Activated CD8-positive, alpha-beta memory T cell treated with anti-CD3 and anti-CD28 coated beads, Interleukin-2, amount 50 U/mL, for 1 hour (primary cell): ENCODE measurements around the gene GPR68.
A peak's percentile ranks its signal among the peaks of the same experiment; 100 is the strongest.
"Not testable (repeated sequence)": the region's sequence is repeated elsewhere in the genome, so short reads cannot be mapped to it uniquely, and the experiment has no call there.

Experiments
- DNase-seq: peaks from one replicate; pipeline ENCODE4 v3.0.0-alpha.2; 2020; ENCODE audit errors: extremely low read depth

GPR68 gene

GRCh38 chr14:91228112-91229004 lies 16.1 kb downstream of the GPR68 start:
- DNase-seq = peak; percentile 58

GRCh38 chr14:91227183-91227628 lies 17.3 kb downstream of the GPR68 start:
- DNase-seq = no peak

GRCh38 chr14:91226360-91226759 lies 18.1 kb downstream of the GPR68 start:
- DNase-seq = not testable (repeated sequence)

- no peak for DNase-seq
Observed at GRCh38 chr14:91225025-91225424, 19.5 kb downstream of the GPR68 start.

- DNase-seq = no peak
Observed at GRCh38 chr14:91223028-91223783, 21.3 kb downstream of the GPR68 start.

GRCh38 chr14:91221270-91221669 lies 23.2 kb downstream of the GPR68 start:
- no peak for DNase-seq

GRCh38 chr14:91220581-91221000 lies 23.9 kb downstream of the GPR68 start:
- DNase-seq = no peak

- DNase-seq = no peak
Observed at GRCh38 chr14:91219517-91220389, 24.8 kb downstream of the GPR68 start.

GRCh38 chr14:91218014-91218413 lies 26.5 kb downstream of the GPR68 start:
- no peak for DNase-seq

- no peak for DNase-seq
Observed at GRCh38 chr14:91216731-91217226, 27.7 kb downstream of the GPR68 start.

GRCh38 chr14:91215381-91215780 lies 29.1 kb downstream of the GPR68 start:
- DNase-seq = no peak

- no peak for DNase-seq
Observed at GRCh38 chr14:91214306-91214705, 30.2 kb downstream of the GPR68 start.

- no peak for DNase-seq
Observed at GRCh38 chr14:91211017-91211416, 33.5 kb downstream of the GPR68 start.

- no peak for DNase-seq
Observed at GRCh38 chr14:91207008-91207407, 37.5 kb downstream of the GPR68 start.

- DNase-seq = no peak
Observed at GRCh38 chr14:91205459-91205858, 39.0 kb downstream of the GPR68 start.

GRCh38 chr14:91204657-91205056 lies 39.8 kb downstream of the GPR68 start:
- no peak for DNase-seq

- no peak for DNase-seq
Observed at GRCh38 chr14:91202234-91202974, 42.1 kb downstream of the GPR68 start.

GRCh38 chr14:91200802-91201201 lies 43.7 kb downstream of the GPR68 start:
- not testable (repeated sequence) for DNase-seq

- no peak for DNase-seq
Observed at GRCh38 chr14:91197631-91198030, 46.9 kb downstream of the GPR68 start.

- no peak for DNase-seq
Observed at GRCh38 chr14:91195881-91196280, 48.6 kb downstream of the GPR68 start.

GRCh38 chr14:91193069-91193468 lies 51.4 kb downstream of the GPR68 start:
- DNase-seq = no peak
